ENCODE results near the gene SLC4A3. TPM values are rescaled to one million over a fixed set of nuclear protein-coding genes. Genes with fewer than 3 reads are reported as not detected.

Gene SLC4A3
- total and polyA plus RNA-seq, 12 donors, result 197 to 671 (median 370) TPM

DNA sequence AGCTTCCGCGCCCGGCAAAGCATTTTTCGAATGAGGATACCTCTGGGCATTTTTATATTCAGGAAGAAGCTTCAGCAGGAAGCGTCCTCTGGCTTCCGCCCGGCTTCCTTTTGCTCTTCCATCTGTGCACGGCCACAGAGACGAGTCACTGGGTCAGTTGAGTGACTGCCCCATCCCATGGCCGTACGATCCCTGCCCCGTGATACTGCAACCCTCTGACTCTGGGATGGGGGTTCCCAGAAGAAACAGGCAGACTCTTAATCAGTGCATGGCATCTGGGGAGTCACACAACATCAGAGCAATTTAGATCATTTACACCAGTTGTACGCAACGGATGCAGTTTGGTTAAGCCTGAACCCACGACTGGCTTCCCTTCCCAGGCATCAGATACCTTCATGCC lies 40.9 kb downstream of the SLC4A3 start:
- peaks cover 0 to 3% (median 0%) of the 10 kb centered on the region in 7 donors for H3K27me3 ChIP-seq
- no peak for DNase-seq
- peak in 1 of 8 donors; percentile 33 for ATAC-seq
- no peaks in the 10 kb centered on the region for H3K9me3 ChIP-seq
- H3K36me3 ChIP-seq, result no peaks in the 10 kb centered on the region
- 81 to 84% methylated on average over 15 of the region's 15 CpGs for WGBS, 2 donors
- TF ChIP-seq, protein P1, sequence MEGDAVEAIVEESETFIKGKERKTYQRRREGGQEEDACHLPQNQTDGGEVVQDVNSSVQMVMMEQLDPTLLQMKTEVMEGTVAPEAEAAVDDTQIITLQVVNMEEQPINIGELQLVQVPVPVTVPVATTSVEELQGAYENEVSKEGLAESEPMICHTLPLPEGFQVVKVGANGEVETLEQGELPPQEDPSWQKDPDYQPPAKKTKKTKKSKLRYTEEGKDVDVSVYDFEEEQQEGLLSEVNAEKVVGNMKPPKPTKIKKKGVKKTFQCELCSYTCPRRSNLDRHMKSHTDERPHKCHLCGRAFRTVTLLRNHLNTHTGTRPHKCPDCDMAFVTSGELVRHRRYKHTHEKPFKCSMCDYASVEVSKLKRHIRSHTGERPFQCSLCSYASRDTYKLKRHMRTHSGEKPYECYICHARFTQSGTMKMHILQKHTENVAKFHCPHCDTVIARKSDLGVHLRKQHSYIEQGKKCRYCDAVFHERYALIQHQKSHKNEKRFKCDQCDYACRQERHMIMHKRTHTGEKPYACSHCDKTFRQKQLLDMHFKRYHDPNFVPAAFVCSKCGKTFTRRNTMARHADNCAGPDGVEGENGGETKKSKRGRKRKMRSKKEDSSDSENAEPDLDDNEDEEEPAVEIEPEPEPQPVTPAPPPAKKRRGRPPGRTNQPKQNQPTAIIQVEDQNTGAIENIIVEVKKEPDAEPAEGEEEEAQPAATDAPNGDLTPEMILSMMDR (IDR thresholded peaks at IDR 0.05), result no peak
- H3K4me3 ChIP-seq, result no peak overlapping the region
- no peak overlapping the region for H3K27ac ChIP-seq
- intact Hi-C loops (cut with DNase I), result no loop called here
- peaks cover 0 to 15% (median 10%) of the 10 kb centered on the region in 9 donors for H3K4me1 ChIP-seq

DNA sequence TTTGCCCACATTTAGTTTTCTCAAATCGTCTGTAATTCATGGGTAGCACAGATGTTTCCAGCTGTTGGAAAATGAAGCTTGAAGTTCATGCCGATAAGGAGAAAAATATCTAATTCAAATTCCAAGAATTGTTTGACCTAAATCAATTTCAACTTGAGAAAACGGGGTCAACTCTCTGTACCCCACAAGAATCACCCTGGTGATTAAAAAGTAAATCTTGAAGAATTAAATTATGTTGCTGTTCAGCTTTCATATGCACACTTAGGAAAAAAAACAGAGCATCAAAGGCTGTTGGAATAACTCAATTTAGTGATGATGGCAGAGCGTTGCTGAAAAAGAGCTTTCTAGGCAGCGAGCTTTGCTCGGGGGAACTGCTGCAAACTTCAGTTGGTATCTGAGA lies 43.0 kb downstream of the SLC4A3 start:
- DNase-seq (no peak), ATAC-seq (no peak)
- Histone ChIP-seq H3K9me3 (no peaks in the 10 kb centered on the region), H3K4me1 (peaks cover 0 to 12% (median 2%) of the 10 kb centered on the region in 9 donors), H3K27ac (no peak overlapping the region), H3K27me3 (peaks cover 0 to 4% (median 0%) of the 10 kb centered on the region in 7 donors), H3K4me3 (no peak overlapping the region), H3K36me3 (no peaks in the 10 kb centered on the region)
- intact Hi-C loops (cut with DNase I), result no loop called here
- WGBS, 2 donors, result 65 to 71% methylated on average over 6 of the region's 6 CpGs
- TF ChIP-seq, protein P1 (IDR thresholded peaks at IDR 0.05), result no peak

DNA sequence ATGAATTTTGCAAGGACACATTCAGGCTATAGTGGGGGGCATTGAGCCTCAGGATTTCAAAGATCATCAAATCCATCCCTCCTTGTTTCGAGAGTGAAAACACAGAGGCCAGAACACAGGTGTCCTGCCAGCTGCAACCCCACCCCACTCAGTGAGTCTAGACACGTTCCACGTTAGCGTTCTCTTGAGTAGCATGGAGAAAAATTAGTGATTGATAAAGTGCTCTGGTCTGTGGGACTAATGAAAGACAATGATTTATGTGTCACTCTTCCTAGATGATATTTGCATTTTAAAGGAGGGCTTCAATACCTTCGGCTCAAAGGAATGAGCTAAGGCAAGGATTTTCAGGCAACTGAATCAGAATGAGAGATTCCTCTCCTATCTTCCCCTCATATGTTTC lies 43.8 kb downstream of the SLC4A3 start:
- DNase-seq (no peak), ATAC-seq (no peak)
- H3K27ac ChIP-seq, result no peak overlapping the region
- peaks cover 0 to 7% (median 0%) of the 10 kb centered on the region in 7 donors for H3K27me3 ChIP-seq
- H3K4me1 ChIP-seq, result peaks cover 0 to 11% (median 0%) of the 10 kb centered on the region in 9 donors
- H3K9me3 ChIP-seq, result no peaks in the 10 kb centered on the region
- TF ChIP-seq, protein P1 (IDR thresholded peaks at IDR 0.05), result no peak
- intact Hi-C loops (cut with DNase I), result no loop called here
- no peak overlapping the region for H3K4me3 ChIP-seq
- 77 to 89% methylated on average over 5 of the region's 5 CpGs for WGBS, 2 donors
- H3K36me3 ChIP-seq, result no peaks in the 10 kb centered on the region

DNA sequence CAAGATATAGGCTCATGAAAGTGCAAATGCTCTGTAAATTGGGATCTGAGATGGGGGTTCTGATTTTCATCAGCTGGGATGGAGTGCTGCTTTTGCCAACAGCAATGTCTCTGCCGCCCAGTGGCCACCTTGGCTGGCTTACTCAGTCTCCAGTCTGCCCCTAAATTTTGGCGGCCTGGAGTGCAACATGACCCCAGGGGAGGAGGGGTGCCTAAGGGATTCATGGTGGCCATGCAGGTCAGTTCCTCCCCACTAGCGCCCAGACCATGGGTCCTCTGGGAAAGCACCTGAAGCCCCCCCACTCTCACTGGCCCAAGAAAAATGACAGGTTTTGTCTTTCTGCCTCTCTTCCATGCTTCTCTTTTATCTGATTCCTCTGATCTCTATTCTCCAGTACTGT lies 45.0 kb downstream of the SLC4A3 start:
- intact Hi-C loops (cut with DNase I), result no loop called here
- Histone ChIP-seq H3K27ac (no peak overlapping the region), H3K4me1 (peaks cover 0 to 11% (median 0%) of the 10 kb centered on the region in 9 donors), H3K4me3 (no peak overlapping the region), H3K9me3 (no peaks in the 10 kb centered on the region), H3K36me3 (no peaks in the 10 kb centered on the region), H3K27me3 (peaks cover 0 to 7% (median 0%) of the 10 kb centered on the region in 7 donors)
- WGBS, 2 donors, result 80 to 89% methylated on average over 3 of the region's 3 CpGs
- DNase-seq (no peak), ATAC-seq (no peak)
- TF ChIP-seq, protein P1 (IDR thresholded peaks at IDR 0.05), result no peak
